Sigmoid colon (tissue), 7 donors: ENCODE measurements around the gene ST6GALNAC3. TPM values are rescaled to one million over a fixed set of nuclear protein-coding genes. Genes with fewer than 3 reads are reported as not detected.

Experiments used
- DNase-seq: peaks from one replicate; pipeline ENCODE4 v3.0.0-alpha.2; 2019
- H3K27ac ChIP-seq, 4 donors: fragments of 200-600 bp; sonication (generic); one replicate each; pipeline ENCODE4 v1.5.1; 2016 to 2019; ENCODE audit warnings: mild to moderate bottlenecking in 1 of 4
- H3K27me3 ChIP-seq, 3 donors: fragments of 200-600 bp; sonication (generic); one replicate each; pipeline ENCODE4 v1.5.1; 2019; ENCODE audit warnings: mild to moderate bottlenecking in 1 of 3
- H3K36me3 ChIP-seq, 4 donors: fragments of 200-600 bp; sonication (generic); one replicate each; pipeline ENCODE4 v1.5.1; 2016 to 2019
- H3K4me1 ChIP-seq, 4 donors: fragments of 200-600 bp; sonication (generic); one replicate each; pipeline ENCODE4 v1.5.1; 2017 to 2019
- H3K4me3 ChIP-seq, 4 donors: fragments of 200-600 bp; sonication (generic); one replicate each; pipeline ENCODE4 v1.5.1; 2017 to 2019; ENCODE audit warnings: mild to moderate bottlenecking in 2 of 4, moderate library complexity in 1 of 4
- H3K9me3 ChIP-seq, 4 donors: fragments of 200-600 bp in 3 of 4; sonication (generic) in 3 of 4; one replicate each; pipeline versions ENCODE4 v1.5.1 to v1.6.1; 2013 to 2019
- EP300 ChIP-seq, 4 donors: sonication (generic); formaldehyde crosslinking; IDR thresholded peaks; one replicate each; pipeline ENCODE4 v1.6.1; 2017; ENCODE audit warnings: antibody characterized with exemption in 4 of 4
- POLR2A ChIP-seq, 2 donors: fragments of 450-650 bp; IDR thresholded peaks; one replicate each; pipeline ENCODE4 v1.6.1; 2016; ENCODE audit warnings: antibody characterized with exemption in 2 of 2, mild to moderate bottlenecking in 2 of 2, moderate library complexity in 2 of 2
- POLR2AphosphoS5 ChIP-seq, 4 donors: sonication (generic); formaldehyde crosslinking; IDR thresholded peaks; one replicate each; pipeline ENCODE4 v1.6.1; 2017; ENCODE audit warnings: antibody characterized with exemption in 4 of 4
- WGBS, 2 donors: extraction: QIAGEN DNeasy Blood & Tissue Kit; methylation state at CpG; one replicate each; pipeline ENCODE4 v1.1.7; 2013; 5-methylcytosine and 5-hydroxymethylcytosine counted together
- intact Hi-C: fragments of 100-400 bp; cut with DNase I; formaldehyde crosslinking; loops from one replicate; pipeline ENCODE4 v1.15.1; 2023
- polyA plus RNA-seq, 3 donors: library from polyadenylated mRNA; stranded (reverse); fragments of 200-250 nt; gene quantifications; one replicate each; pipeline ENCODE4 v1.2.3, GENCODE V29; 2013
- total RNA-seq, 4 donors: library from RNA; depleted of rRNA; stranded (reverse); fragments of >200 nt; gene quantifications; one replicate each; pipeline ENCODE4 v1.1.0, GENCODE V29; 2016
- TF ChIP-seq, protein P1 (sequence below), 4 experiments: fragments of 450-650 bp in 3 of 4; fragments of 200-600 bp in 1 of 4; IDR thresholded peaks; one replicate each; pipeline ENCODE4 v1.5.1; 2016 to 2019; ENCODE audit warnings: antibody characterized with exemption in 4 of 4, mild to moderate bottlenecking in 3 of 4, moderate library complexity in 2 of 4
- donor health status: healthy with polysubstance abuse.
- donor health status: Bipolar disorder and iron deficiency.
- donor health status: healthy.

ST6GALNAC3 gene
- total and polyA plus RNA-seq, 7 donors: 1.6 to 7.5 (median 2.5) TPM

DNA sequence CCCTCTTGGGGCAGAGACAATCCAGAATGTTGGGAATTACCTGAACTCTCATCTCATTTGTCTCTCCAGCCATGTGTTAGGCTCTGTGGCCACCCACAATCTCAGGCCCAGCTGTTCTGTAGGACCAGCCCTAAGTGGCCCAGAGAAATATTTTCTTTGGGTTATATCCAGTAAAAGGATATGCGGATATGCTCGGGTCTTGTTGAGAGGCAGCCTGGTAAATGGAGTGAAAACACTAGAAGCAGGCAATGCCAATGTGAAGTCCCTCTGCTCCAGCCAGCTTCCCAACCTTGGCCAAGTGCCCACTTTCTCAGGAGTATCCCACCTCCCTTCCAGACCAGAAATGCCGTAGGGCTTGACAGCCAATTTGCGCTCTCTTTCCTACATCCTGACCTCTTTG lies 192.2 kb downstream of the ST6GALNAC3 start:
- 88 to 90% methylated on average over 4 of the region's 4 CpGs for WGBS, 2 donors
- H3K27ac ChIP-seq: no peak overlapping the region
- no peak for DNase-seq
- H3K27me3 ChIP-seq: no peaks in the 10 kb centered on the region
- no peaks in the 10 kb centered on the region for H3K9me3 ChIP-seq
- no peak overlapping the region for H3K4me3 ChIP-seq
- intact Hi-C loops: no loop called here
- TF ChIP-seq POLR2AphosphoS5 (IDR thresholded peaks at IDR 0.05) (no peak), POLR2A (IDR thresholded peaks at IDR 0.05) (no peak), EP300 (IDR thresholded peaks at IDR 0.05) (no peak)
- TF ChIP-seq, protein P1, sequence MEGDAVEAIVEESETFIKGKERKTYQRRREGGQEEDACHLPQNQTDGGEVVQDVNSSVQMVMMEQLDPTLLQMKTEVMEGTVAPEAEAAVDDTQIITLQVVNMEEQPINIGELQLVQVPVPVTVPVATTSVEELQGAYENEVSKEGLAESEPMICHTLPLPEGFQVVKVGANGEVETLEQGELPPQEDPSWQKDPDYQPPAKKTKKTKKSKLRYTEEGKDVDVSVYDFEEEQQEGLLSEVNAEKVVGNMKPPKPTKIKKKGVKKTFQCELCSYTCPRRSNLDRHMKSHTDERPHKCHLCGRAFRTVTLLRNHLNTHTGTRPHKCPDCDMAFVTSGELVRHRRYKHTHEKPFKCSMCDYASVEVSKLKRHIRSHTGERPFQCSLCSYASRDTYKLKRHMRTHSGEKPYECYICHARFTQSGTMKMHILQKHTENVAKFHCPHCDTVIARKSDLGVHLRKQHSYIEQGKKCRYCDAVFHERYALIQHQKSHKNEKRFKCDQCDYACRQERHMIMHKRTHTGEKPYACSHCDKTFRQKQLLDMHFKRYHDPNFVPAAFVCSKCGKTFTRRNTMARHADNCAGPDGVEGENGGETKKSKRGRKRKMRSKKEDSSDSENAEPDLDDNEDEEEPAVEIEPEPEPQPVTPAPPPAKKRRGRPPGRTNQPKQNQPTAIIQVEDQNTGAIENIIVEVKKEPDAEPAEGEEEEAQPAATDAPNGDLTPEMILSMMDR (IDR thresholded peaks at IDR 0.05): no peak
- H3K4me1 ChIP-seq: no peaks in the 10 kb centered on the region
- H3K36me3 ChIP-seq: no peaks in the 10 kb centered on the region

DNA sequence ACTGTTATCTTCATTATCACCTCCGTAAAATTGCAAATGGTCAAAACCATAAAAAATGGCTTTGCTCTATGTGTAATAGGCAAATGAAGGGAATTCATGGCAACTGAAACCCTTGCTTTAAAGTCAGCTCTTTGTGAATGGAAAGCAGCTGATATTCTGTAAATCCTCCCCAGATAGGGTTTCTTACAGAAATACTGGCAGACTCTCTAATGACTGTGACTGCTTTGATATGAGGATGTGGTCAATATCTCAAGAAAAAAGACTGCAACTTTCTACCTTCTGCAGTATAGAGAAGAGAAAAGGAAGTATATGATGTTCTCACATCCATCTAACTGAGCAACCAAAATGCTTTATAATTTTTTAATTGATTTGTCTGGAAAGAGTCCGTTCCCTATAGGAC lies 193.1 kb downstream of the ST6GALNAC3 start:
- no peak overlapping the region for H3K27ac ChIP-seq
- 65 to 85% methylated on average over 2 of the region's 2 CpGs for WGBS, 2 donors
- H3K27me3 ChIP-seq: no peaks in the 10 kb centered on the region
- no peaks in the 10 kb centered on the region for H3K4me1 ChIP-seq
- H3K4me3 ChIP-seq: no peak overlapping the region
- no peaks in the 10 kb centered on the region for H3K9me3 ChIP-seq
- no peaks in the 10 kb centered on the region for H3K36me3 ChIP-seq
- TF ChIP-seq, protein P1 (IDR thresholded peaks at IDR 0.05): no peak
- TF ChIP-seq EP300 (IDR thresholded peaks at IDR 0.05) (no peak), POLR2AphosphoS5 (IDR thresholded peaks at IDR 0.05) (no peak), POLR2A (IDR thresholded peaks at IDR 0.05) (no peak)
- no peak for DNase-seq
- intact Hi-C loops: no loop called here

DNA sequence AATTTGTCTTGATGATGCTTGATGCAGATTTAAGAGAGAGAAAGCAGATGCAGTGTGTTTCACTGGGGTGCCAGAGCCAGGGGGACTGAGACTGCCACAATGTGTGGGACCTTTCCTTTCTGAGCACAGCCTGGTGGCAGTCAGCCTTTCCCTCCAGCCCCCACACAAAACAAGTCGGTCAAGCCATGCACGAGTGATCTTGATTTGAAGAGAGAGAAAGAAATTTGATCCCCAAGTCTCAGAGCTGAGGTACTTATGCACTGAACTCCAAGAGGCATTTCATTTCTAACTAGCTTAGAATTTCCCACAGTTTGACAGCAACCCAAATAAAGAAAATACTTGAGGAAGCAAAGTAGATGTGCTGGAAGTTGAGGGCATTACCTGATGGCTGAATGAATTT lies 193.8 kb downstream of the ST6GALNAC3 start:
- Histone ChIP-seq H3K27me3 (no peaks in the 10 kb centered on the region), H3K4me1 (no peaks in the 10 kb centered on the region), H3K36me3 (no peaks in the 10 kb centered on the region), H3K27ac (no peak overlapping the region), H3K9me3 (no peaks in the 10 kb centered on the region), H3K4me3 (no peak overlapping the region)
- intact Hi-C loops: no loop called here
- TF ChIP-seq POLR2AphosphoS5 (IDR thresholded peaks at IDR 0.05): no peak
- WGBS, 2 donors: 50 to 70% methylated on average over 2 of the region's 2 CpGs
- DNase-seq: no peak

DNA sequence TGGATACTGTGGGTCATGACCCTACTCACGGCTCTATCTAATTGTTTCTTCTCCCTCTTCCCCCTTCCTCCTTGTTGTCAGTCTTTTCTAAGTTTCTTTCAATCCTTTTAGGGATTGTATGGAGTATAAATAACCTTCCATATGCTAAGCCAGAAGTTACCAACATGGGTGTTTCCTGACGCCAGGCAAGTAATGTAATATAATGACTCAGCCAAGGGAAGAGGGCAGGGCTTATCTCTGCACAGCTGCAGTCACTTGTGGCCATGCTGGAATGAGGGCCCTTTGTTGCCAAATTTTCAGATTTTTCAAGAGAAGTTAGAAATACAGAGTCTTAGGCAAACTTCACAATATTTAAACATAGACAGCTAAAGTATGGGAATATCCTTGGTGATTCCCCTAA lies 194.6 kb downstream of the ST6GALNAC3 start:
- intact Hi-C loops: no loop called here
- H3K4me3 ChIP-seq: no peak overlapping the region
- no peak for DNase-seq
- no peak overlapping the region for H3K27ac ChIP-seq
- no peaks in the 10 kb centered on the region for H3K36me3 ChIP-seq
- 33 to 34% methylated on average over 2 of the region's 2 CpGs for WGBS, 2 donors
- H3K9me3 ChIP-seq: no peaks in the 10 kb centered on the region
- TF ChIP-seq EP300 (IDR thresholded peaks at IDR 0.05): no peak
- TF ChIP-seq, protein P1 (IDR thresholded peaks at IDR 0.05): no peak
- TF ChIP-seq POLR2A (IDR thresholded peaks at IDR 0.05): no peak
- TF ChIP-seq POLR2AphosphoS5 (IDR thresholded peaks at IDR 0.05): no peak
- H3K4me1 ChIP-seq: no peaks in the 10 kb centered on the region
- no peaks in the 10 kb centered on the region for H3K27me3 ChIP-seq

DNA sequence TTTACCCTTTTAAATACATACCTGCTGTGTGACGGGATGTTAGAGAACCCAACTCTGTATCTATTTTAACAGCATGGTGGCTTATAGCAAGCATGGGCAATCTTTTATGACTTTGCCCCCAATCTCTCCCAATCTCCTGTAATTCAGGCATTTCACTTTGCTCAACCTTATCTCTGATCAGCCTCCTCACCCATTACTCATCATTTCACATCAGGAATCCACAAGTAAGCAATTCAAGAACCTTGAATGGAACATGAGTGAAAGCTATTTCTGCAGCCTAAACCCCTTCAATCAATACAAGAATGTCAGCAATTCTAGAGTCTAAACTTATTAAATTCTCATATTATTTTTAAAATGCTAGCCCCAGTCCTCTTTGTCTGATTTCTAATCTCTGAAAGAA lies 199.8 kb downstream of the ST6GALNAC3 start:
- Histone ChIP-seq H3K4me3 (no peak overlapping the region), H3K27me3 (no peaks in the 10 kb centered on the region), H3K9me3 (no peaks in the 10 kb centered on the region), H3K27ac (no peak overlapping the region), H3K4me1 (no peaks in the 10 kb centered on the region), H3K36me3 (no peaks in the 10 kb centered on the region)
- intact Hi-C loops: no loop called here
- 95 to 96% methylated on average over 1 of the region's 1 CpG for WGBS, 2 donors
- DNase-seq: no peak
- TF ChIP-seq POLR2A (IDR thresholded peaks at IDR 0.05): no peak
- TF ChIP-seq, protein P1 (IDR thresholded peaks at IDR 0.05): no peak
- TF ChIP-seq POLR2AphosphoS5 (IDR thresholded peaks at IDR 0.05): no peak
- TF ChIP-seq EP300 (IDR thresholded peaks at IDR 0.05): no peak
